ENCODE measurements around the gene MYO1D.
A peak's percentile ranks its signal among the peaks of the same experiment; 100 is the strongest.
"Not testable (repeated sequence)": the region's sequence is repeated elsewhere in the genome, so short reads cannot be mapped to it uniquely, and the experiment has no call there.

The MYO1D gene

DNA sequence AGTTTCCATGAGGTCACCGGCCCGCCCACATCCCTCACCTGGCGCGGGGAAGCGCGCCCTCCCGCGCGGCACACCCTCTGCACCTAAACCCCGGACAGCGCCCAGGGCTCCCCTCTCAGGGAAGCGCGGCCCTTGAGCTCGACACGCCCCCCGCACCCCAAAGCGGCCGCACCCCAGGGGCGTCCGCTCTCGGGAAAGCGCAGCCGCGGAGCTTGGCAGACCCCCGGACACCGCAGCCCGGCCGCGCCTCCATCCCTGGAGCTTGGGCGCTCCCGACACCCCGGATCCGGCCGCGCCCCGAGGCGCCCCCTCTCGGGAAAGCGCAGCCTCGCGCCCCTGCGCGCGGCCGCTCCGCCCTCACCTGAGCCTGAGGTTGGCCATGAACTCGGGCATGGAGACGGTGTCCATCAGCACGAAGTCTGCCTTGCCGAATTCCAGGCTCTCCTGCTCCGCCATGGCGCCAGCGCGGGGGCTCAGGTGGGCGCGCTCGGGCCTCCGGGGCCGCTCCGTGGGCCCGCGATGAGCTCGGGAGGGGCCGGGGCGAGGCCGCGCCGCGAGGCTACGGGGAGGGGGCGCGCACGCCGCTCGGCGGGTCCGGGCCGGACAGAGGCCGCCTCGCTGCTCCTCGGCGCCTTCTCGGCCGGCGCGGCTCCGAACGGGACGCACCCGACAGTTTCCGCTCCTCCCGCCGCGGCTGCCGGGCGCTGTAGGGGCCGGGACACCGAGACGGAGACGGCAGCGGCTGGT, at the start of gene MYO1D:
Gene MYO1D, minus strand, starts transcription at position 708 of the 747 bp plus-strand sequence. Its CDS starts 252 bp downstream, at position 456.
- DNase-seq, result no peak

DNA sequence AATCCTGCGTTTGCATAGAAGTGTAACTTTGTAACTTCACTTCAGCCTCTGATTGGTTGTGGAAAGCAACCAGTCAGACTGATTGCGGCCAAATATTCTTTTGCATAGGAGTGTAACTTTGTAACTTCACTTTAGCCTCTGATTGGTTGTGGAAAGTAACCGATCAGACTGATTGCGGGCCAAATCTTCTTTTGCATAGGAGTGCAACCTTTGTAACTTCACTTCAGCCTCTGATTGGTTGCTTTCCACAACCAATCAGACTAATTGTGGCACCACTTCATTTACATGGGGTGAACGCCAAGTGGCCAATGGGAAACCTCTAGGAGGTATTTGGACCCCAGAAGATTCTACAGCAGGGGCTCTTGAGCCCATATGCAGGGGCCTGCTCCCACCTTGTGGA, 49.3 kb upstream of the MYO1D start:
- no peak for DNase-seq

DNA sequence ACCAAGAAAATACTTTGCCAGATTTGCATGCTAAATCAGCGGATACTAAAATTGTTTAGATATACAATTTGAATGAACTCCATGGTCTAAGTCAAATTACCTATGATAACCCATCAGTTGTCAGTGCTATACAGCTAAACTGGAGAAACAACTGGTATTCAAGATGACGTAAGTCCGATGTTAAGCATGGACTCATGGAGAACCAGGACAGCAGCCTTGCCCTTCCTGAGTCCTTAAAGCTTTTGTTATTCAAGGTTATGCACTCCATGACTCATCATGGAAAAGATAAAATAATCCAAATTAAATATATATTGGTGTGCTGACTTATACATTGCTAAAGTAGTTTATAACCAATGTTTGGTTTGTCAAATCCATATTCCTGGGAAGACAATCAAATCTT, 47.0 kb upstream of the MYO1D start:
- not testable (repeated sequence) for DNase-seq

DNA sequence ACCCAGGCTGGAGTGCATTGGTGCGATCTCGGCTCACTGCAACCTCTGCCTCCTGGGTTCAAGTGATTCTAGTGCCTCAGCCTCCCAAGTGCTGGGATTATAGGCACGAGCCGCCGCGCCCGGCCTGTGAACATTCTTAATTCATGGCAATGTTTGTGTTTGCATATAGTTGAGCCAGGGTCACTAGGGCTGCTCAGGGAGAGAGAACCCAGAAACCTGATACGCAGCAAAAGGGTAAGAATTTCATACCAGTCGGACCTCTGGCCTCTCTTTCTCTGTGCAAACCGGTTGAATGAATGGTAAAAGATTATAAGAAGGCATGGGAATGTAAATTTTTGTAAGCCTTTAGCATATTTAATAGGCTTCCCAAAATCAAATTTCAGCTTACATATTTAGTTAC, 44.1 kb upstream of the MYO1D start:
- DNase-seq, result no peak

DNA sequence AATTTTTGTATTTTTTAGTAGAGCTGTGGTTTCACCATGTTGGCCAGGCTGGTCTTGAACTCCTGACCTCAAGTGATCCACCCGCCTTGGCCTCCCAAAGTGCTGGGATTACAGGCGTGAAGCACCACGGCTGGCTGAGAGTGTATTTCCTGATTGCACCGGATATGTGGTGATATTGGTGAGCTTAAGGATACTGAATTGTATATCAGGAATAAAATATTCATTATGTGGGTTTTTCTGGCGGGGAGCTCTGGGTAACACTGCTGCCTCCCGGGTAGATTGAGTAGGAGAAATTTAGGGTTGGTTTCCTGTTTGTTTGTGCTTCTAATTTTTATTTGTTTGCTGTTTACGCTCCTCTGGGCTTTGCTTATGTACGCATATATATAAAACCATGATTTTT, 43.4 kb upstream of the MYO1D start:
- DNase-seq, result no peak

DNA sequence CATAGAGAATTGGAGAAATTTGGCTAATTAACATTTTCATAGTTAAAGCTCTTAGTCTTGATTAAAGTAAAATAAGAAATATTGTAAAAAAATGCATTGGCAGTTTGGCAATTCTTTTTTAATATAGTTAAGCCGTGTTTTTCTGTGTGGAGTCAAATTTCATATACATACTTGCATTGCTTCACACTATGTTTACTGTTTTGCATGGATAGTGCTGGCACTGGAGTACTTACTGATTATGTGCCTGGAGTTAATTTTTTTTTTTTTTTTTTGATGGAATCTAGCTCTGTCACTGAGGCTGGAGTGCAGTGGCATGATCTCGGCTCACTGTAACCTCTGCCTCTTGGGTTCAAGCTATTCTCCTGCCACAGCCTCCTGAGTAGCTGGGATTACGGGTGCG, 43.0 kb upstream of the MYO1D start:
- DNase-seq, result not testable (repeated sequence)

DNA sequence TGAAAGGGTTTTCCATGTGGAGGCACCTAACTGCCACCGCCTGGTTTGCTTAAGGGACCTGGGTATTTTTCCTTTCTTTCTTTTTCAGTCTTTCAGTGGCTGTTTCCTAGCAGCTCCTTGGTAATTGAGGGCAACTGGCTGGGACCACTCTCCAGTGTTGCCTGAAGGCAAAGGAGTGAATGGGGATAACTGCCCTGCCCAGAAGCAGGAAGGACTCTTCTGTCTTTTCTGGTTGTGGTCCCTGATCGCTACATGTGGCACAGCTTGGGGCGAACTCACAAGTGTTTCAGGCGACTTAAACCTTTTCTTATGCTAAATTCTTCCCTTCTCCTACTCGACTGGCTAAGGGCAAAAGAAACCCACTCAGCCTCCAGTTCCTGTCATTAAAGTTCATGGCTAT, 40.9 kb upstream of the MYO1D start:
- no peak for DNase-seq

DNA sequence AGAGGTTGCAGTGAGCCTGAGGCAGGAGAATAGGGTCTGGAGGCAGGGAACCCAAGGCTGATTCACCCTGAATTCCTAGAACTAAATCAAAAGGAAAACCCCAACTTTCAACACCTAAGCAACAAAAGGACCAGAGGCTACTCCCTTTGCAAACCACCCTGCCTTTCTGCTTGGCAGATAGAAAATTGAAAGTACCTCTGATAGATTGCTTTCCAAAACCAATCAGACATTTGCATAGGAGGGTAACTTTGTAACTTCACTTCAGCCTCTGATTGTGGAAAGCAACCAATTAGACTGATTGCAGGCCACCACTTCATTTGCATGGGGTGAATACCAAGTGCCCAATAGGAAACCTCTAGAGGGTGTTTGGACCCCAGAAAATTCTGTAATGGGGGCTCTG, 40.2 kb upstream of the MYO1D start:
- no peak for DNase-seq

DNA sequence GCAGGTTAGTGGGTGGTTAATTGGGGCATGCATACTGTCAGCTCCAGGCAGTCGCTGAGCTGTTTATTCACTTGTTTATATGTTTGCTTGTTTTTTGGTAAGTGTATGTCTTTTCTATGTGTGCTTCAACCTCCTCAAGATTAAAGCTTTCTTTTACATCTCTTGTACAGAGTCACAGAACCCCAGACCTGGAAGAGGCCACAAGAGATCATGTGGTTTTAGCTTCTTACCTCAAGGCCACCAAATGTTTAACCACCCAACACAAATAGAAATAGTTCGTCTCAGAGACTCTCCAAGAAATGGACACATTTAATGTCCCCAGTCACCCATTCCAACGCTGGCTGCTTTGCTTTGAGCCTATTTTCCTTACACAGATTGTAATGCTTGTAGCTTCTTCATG, 39.2 kb upstream of the MYO1D start:
- DNase-seq, result no peak

DNA sequence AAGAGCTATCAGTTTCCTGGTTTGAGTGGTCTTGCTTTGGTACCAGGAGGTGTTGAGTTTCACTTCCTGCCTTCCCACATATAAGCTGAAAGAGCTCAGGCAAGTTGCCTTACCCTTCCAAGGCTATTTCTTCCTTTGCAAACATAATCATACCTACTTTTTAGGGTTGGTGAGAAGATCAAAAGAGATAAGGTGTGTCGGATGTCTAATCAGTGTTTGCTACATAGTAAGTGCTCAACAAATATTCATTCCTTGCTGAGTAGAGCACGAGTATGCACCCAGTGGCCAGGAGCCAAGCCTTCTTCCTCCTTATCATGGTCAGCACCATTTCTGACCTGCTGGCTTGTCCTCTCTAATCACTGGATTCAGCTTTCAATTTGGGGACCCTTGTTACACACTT, 38.3 kb upstream of the MYO1D start:
- no peak for DNase-seq

DNA sequence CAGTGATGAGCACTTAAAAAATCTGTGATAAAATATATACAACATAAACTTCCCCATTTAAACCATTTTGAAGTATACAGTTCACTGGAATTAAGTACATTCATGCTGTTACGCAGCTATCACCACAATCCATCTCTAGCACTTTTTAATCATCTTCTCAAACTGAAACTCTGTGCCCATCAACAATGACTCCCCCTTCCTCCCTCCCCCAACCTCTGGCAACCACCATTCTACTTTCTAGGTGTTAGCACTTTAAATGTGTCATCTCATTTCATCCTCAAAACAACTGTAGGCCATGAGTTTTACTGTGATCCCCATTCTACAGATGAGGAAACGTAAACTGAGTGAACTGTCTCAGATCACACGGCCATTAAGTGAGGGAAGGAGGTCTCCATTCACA, 37.3 kb upstream of the MYO1D start:
- no peak for DNase-seq

DNA sequence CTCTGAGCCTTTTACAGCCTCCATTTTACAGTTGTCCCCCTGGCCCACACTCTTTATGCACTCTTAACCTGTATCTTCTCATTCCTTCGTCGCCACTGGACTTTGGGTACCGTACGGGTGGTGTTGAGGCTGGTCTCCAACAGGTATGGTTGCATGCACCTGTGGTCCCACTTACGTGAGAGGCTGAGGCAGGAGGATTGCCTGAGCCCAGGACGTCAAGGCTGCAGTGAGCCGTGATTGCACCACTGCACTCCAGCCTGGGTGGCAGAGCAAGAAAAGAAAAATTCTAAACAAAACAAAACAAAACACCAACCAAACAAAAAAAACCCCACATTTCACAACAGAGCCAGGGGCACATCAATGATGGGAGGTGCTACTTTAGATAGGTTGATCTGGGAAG, 36.7 kb upstream of the MYO1D start:
- no peak for DNase-seq

DNA sequence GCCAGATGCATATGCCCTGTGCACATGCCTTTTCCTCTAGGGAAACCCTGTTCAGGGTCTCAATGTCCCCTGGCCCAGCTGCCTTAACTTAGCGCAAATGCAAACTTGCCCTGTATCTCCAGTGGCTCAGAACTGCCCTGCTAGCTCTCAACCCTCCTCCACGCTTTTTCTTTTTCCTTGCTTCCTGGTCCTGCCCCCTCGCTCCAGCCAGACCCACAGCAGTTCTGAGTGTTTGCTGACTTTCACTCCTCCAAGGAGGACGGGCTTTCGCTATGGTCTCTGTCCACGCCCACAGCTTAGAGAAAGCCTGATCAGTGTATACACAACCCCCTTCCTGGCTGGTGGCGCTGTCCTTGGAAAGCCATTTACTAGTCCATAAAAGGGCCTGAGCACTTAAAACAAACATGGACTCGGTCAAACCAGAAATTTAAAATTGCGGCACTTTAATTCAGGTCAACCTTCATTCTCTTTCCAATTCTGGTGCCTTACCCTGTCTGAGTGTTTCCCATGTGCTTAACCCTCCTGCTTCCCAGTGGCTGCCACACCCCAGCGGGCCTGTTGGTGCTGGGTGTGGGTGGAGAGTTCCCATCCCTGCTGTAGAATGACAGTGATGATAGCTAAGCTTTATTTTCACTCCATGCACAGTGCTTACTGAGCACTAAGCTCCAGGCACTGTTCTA, 35.4 kb upstream of the MYO1D start:
- DNase-seq, result no peak

DNA sequence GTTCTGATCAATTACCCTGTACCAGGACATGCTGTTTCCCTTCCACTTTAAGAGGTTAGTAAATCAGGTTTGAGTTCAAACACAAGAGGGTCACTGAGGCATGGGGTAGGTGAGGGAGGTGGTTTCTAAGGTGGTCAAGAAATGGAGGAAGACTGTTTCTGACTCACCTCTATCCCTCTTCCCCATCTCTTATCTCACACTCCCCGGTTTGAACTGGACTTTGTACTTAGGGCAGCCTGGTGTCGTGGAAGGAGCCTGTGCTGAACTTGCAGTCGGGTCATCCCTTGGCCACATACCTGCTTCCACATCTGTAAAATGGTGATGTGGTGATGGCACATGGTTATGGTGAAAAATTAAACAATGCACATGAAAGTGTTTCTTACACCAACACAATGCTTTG, 33.8 kb upstream of the MYO1D start:
- no peak for DNase-seq

DNA sequence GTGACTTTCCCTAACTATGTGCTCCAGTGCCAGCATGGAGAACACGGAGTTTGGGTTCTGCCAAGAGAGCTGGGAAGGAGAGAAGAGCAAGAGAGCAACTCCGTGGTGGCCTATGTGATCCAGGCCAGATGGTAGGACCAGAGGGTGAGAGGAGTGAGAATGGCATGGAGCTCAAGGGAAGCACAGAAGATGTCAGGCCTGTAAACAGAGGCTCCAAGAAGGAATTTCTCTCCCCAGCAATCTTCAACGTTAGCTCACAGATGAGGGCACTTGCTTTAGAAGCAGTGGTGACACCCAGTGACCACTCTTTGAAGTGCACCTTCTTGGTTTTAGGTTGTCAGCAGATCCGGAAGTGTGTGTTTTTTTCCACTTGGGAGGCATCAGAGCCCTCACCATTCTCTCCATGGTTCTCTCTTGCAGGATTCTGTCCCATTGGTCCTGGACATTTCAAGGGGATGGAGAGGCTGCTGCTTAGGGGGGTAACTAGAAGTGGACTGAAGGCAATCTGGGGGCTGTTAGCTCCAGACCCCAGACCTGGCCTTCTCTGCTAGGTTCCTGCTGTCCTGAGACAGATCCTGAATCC, 33.0 kb upstream of the MYO1D start:
- DNase-seq, result peak; percentile 19

DNA sequence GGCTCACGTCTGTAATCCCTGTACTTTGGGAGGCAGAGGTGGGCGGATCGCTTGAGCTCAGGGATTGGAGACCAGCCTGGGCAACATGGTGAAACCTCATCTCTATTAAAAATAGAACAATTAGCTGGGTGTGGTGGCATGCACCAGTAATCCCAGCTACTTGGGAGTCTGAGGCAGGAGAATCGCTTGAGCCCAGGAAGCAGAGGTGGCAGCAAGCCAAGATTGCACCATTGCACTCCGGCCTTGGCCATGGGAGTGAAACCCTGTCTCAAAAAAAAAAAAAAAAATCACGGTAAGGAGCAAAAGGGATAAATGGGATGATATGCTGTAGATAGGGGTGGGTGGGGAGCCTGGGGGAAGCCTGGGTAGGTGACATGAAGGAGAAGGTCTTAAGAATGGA, 30.7 kb upstream of the MYO1D start:
- no peak for DNase-seq

DNA sequence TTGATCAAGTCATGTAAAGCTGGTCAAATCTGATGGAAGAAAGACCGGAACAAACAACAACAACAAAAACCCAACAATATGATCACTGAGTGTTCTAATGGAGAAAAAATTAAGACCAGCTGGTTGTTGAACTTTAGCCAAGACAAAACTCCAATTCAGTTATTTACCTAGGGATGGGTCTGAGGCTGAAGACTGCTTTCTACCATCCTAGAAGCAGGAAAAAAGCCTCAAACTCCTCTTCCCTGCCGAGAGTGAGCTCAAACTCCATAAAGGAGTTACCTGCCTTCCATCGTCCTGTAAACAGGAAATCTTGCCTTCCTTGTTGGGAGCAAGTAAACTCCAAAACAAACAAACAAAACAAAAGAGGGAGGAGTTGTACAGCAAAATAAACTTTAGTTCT, 28.0 kb upstream of the MYO1D start:
- DNase-seq, result no peak

DNA sequence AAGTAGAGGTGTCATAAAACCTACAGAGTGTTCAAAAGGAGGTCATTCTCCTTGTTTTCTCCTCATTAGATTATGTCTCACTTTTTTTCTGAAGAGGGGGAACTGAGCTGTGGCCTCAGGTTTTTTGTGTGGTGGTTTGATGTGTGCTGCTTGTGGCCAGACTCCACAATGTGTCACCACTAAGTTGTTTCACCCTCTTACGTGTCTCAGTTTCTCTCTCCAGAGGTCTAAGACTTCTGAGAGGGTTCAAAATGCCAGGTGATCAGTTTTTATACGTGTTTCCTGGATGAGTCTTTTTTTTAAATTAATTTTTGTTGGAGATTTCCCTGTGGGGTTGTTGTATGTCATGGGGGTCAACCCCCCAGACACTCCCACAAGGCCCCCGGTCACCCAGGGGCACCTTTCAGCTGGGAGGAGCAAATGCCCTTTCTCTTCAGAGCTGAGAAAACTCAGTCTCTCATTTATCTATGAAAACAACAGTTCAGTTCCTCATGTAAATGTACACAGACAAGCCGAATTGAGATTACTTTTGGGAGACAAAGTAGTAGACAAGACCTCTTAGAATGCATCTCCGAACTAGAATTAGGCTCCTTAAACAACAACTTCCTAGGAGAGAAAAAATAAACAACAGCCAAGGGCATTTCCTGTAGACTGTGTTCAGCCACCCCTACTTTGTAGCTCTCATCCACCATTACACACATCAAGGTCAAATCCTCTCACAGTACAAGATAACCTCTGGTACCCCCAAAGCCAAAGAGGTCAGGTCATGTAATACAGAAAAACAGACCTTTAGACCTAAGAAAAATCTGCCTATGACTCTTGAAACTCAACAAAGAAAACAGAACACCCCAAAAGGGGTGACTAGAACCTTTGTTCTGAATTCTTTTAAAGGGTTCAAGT, 27.1 kb upstream of the MYO1D start:
- no peak for DNase-seq

DNA sequence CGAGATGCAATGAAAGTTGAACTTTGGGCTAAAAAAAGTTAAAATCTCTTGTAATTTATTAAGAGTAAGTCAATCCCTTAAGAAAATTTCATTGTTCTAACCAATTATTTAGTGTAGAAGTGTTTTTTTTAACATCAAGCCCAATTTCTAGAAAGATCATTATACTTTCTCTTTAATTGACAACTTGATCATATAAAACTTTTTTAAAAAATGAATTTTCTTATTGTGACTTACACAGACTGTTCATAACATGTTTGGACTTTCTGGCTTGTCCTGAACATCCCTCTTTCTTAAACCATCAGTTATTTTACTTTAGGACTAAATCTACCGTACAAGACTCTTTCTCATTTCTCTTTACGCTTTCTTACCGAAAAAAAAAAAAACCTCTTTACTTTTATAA, 24.8 kb upstream of the MYO1D start:
- no peak for DNase-seq

DNA sequence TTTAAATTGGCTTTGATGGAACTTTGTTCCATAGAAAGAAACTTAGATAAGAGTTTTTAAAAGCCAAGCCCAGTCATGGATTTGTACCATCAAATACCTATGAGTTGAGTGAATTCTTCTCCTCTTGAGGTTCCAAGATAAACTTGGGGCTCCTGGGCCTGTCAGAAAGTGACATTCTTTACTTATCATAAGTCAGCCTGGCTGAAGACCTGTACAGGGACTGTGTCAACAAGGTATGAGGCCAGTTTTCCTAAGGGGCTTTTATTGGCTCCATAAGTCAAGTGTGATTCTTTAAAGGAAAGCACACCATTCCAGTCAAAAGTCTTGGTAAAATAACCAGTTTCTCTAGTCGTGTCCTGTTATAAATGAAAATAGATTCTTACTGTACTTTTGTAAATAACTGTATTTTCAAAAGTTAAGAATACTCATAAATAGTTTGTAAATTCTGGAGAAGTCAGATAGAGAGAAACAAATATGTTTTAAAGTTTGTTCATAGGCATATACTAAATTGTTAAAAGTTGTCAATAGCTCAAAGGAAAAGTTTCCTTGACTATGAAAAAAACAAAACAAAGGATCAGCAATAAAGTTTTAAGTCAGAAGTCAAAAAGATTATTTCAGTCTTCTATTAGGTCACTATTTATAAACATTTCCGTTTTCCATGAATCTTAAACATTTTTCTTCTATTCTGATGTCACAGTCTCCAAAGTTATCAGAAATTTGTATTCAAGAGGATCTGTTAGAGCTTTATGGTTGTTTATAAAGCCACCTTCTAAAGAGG, 22.5 kb upstream of the MYO1D start:
- no peak for DNase-seq

DNA sequence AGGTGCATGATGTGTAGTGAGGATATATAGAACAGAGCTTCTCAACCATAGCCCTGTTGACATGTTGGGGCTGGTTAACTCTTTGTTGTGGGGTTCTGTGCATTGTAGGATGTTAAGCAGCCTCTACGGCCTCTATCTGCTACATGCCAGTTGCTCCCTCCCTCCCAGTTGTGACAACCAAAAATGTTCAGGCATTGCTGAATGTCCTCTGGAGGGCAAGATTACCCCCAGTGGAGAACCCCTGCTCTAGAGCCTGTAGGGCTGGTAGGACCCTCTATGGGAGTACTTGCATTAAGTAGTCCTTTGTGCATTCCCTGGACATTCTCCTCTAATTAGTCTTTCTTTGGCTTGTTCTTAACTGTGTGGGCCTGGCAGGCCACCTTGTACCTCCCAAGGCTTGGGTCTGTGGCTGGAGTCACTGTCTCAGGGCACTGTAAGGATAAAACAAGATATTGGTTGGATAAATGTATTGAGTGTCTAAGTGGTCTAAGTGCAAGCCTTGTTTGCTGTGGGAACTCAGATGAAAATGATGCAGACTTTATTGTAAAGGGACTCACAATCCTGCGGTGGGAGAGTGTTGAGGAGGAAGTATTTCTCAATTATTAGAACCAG, 19.8 kb upstream of the MYO1D start:
- DNase-seq, result no peak

DNA sequence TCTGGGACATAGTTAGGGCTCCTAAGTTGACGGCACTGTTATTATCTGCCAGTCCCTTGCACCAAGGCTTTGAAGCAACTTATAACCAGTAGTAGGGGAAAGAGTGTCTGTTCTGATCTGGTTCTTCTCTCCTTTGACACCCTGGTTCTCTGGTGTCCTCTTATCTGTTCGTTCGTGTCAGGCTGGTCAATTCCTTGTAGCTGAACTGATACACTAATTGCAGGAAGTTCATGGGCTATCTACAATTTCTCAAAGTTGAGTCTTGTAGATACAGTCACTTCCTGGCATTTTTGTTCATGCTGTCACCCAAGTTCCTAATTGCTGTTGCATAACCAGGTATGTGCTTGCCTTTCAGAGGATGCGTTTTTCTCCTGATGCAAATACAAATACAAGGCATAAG, 17.3 kb upstream of the MYO1D start:
- DNase-seq, result no peak
